ENCODE data around the gene UBN1. TPM values are rescaled to one million over a fixed set of nuclear protein-coding genes. Genes with fewer than 3 reads are reported as not detected.

Gene UBN1
- total RNA-seq, 3 donors from 2014 or later, result 41.3 to 42.7 (median 41.6) TPM

DNA sequence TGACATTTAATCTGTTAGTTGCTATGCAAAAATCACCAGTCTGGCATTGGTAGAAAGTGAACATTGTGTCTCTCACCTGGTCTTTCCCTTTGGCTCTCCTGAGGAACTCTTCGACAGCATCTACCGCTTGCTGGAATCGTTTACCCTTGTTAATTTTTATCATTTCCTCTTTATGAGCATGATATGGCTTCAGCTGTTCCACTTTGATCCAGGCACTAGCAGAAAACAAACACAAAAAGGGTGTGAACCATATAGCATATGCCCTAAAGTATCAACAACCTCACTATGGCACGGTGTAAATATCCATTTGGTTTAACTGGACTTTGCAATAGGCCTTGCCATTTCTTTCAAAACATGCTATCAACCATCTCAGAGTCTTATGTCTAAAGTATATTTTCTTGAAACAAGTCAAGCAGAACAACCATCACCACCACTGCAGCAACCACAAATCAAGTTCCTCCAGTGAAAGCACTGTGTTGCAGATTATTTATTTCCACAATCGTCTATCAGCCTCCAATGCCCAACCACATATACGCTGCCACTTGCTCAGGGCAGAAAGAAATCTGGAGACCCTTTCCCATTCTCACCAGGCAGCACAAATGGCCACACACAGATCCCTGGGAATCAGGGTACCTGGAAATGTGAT, 14.5 kb upstream of the UBN1 start:
- Histone ChIP-seq H3K36me3 (ENCODE audit: low read depth) (no peaks in the 10 kb centered on the region), H3K9me3 (no peaks in the 10 kb centered on the region), H3K4me3 (no peak overlapping the region), H3K4me1 (ENCODE audit: low read depth) (peaks cover 24% of the 10 kb centered on the region)
- TF ChIP-seq, protein P1, sequence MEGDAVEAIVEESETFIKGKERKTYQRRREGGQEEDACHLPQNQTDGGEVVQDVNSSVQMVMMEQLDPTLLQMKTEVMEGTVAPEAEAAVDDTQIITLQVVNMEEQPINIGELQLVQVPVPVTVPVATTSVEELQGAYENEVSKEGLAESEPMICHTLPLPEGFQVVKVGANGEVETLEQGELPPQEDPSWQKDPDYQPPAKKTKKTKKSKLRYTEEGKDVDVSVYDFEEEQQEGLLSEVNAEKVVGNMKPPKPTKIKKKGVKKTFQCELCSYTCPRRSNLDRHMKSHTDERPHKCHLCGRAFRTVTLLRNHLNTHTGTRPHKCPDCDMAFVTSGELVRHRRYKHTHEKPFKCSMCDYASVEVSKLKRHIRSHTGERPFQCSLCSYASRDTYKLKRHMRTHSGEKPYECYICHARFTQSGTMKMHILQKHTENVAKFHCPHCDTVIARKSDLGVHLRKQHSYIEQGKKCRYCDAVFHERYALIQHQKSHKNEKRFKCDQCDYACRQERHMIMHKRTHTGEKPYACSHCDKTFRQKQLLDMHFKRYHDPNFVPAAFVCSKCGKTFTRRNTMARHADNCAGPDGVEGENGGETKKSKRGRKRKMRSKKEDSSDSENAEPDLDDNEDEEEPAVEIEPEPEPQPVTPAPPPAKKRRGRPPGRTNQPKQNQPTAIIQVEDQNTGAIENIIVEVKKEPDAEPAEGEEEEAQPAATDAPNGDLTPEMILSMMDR (IDR thresholded peaks at IDR 0.05), result no peak
- ATAC-seq (peak; percentile 88), DNase-seq (peak in 1 of 3 donors; percentile 58)
- intact Hi-C loops (cut with DNase I, micrococcal nuclease), result no loop called here

DNA sequence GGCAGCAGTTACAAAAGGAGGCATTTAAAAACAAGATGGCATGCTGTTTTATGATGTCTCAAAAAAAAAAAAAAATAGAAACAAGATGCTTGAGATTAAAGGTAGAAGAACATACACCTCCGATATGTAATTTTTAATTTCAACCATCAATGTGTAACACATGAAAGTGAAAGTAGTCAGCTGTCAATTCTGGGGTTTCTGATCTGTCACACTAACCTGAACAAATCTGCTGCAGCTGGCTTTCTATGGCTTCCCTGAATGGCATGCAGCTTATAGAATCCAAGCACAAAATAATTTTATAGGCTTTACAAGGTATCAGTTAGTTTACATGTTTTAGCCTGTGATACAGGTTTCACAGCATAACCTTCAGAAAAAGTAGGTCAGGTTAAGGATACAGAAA, 13.7 kb upstream of the UBN1 start:
- H3K4me1 ChIP-seq (ENCODE audit: low read depth), result peaks cover 20% of the 10 kb centered on the region
- no peaks in the 10 kb centered on the region for H3K36me3 ChIP-seq (ENCODE audit: low read depth)
- TF ChIP-seq, protein P1 (IDR thresholded peaks at IDR 0.05), result no peak
- DNase-seq (no peak), ATAC-seq (no peak)
- H3K4me3 ChIP-seq, result no peak overlapping the region
- H3K9me3 ChIP-seq, result no peaks in the 10 kb centered on the region
- intact Hi-C loops (cut with DNase I, micrococcal nuclease), result no loop called here

DNA sequence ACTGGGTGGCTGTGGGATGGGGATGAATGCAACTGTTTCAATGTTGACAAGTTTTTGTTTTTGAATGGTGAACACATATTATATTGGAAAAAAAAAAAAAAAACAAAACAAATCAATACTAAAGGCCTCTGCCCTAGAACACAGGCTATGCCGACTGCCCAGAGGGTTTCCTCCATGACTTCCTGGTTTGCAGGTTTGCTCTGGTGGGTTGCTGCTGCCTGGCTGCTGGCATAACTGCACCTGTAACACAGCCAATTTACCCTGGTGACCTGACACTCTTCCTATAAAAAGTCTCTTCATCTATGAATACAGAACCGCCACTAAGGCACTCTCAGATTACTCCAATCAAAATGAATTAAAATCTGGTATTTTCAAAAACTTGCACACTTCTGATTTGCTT, 10.6 kb upstream of the UBN1 start:
- Histone ChIP-seq H3K9me3 (no peaks in the 10 kb centered on the region), H3K36me3 (ENCODE audit: low read depth) (peaks cover 3% of the 10 kb centered on the region), H3K4me3 (no peak overlapping the region), H3K4me1 (ENCODE audit: low read depth) (peaks cover 12% of the 10 kb centered on the region)
- DNase-seq, result no peak
- ATAC-seq, result no peak
- intact Hi-C loops (cut with DNase I, micrococcal nuclease), result no loop called here
- TF ChIP-seq, protein P1 (IDR thresholded peaks at IDR 0.05), result no peak

DNA sequence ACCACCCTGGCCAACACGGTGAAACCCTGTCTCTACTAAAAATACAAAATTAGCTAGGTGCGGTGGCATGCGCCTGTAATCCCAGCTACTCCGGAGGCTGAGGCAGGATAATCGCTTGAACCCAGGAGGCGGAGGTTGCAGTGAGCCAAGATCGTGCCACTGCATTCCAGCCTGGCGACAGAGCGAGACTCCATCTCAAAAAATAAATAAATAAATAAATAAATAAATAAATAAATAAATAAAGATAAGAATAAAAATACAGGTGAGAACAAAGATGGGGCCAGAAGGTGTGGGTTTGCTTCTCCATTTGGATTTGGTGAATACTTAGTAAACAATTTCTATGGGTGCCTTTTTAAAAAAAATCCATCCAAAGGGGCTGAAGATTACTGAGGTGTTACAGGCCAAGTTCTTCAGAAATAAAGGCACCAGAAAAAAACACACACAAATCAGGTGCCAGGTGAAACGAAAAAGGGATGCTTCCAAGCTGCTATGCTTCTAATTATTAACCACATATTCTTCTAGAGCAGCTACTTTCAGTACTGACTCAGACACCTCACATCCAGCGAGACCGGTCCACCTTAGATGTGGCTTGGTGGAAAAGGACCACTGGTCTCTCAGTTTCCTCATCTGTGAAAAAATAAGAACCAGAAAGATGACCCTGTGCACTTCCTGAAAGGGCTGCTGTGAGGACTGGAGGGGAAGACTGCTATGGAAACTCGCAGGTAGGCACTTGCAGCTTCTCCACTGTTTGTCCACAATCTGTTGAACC, 9.4 kb upstream of the UBN1 start:
- Histone ChIP-seq H3K4me3 (no peak overlapping the region), H3K4me1 (ENCODE audit: low read depth) (peaks cover 12% of the 10 kb centered on the region), H3K9me3 (no peaks in the 10 kb centered on the region), H3K36me3 (ENCODE audit: low read depth) (peaks cover 6% of the 10 kb centered on the region)
- DNase-seq (no peak), ATAC-seq (no peak)
- intact Hi-C loops (cut with DNase I, micrococcal nuclease), result no loop called here
- TF ChIP-seq, protein P1 (IDR thresholded peaks at IDR 0.05), result no peak

DNA sequence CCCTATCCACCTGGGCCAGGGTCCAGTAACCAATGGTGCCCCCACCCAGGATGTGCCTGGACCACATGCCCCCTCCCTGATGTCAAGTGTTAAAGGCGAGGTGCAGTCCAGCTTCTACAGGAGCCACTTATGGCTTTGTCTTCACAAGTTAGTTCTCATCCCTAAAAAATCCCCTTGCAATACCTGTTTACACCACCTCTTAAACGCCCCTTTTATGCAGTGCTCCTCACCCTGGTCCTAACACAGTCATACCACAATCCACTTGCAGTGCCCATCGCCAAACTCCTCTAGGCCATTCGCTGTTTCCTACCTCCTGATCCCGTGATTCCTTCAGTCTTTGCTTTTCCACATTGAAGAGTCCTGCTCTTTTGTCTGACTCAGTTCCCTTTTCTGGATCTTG, 7.3 kb upstream of the UBN1 start:
- ATAC-seq, result no peak
- TF ChIP-seq, protein P1 (IDR thresholded peaks at IDR 0.05), result no peak
- Histone ChIP-seq H3K4me1 (ENCODE audit: low read depth) (no peaks in the 10 kb centered on the region), H3K9me3 (no peaks in the 10 kb centered on the region), H3K36me3 (ENCODE audit: low read depth) (peaks cover 6% of the 10 kb centered on the region), H3K4me3 (no peak overlapping the region)
- DNase-seq, result no peak
- intact Hi-C loops (cut with DNase I, micrococcal nuclease), result loop anchor here in 1 of 2 donors (10.0 kb wide), 1 partner anchor 115 kb away; the partner anchor contains the start of gene SEC14L5
